GM18907 (cell line): ENCODE results near the gene MAD1L1.

Experiments
- ATAC-seq: cut with Tn5 transposase; IDR thresholded peaks from one replicate; pipeline ENCODE4 v1.9.1; 2021; ENCODE audit warnings: mild to moderate bottlenecking, moderate library complexity; ENCODE audit not compliant: unreplicated experiment

Gene MAD1L1

DNA sequence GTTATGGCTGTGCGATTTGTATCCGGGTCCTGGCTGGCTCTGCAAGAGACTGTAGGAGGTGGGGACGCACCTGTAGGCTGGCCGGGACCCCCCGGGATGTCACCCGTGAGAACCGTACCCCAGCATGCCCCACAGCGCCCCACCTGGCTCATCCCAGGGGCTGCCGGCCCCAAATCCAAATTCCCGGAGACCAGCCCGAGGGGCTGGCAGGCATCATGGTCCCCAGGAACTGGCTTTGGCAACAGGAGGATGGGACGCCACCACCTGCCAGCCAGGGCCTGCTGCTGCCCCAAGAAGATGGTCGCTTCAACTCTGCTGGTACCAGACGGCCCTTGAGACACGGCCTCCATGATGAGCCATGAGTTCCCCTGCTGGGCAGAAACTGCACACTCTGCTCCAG lies 323.3 kb downstream of the MAD1L1 start:
- ATAC-seq: no peak

DNA sequence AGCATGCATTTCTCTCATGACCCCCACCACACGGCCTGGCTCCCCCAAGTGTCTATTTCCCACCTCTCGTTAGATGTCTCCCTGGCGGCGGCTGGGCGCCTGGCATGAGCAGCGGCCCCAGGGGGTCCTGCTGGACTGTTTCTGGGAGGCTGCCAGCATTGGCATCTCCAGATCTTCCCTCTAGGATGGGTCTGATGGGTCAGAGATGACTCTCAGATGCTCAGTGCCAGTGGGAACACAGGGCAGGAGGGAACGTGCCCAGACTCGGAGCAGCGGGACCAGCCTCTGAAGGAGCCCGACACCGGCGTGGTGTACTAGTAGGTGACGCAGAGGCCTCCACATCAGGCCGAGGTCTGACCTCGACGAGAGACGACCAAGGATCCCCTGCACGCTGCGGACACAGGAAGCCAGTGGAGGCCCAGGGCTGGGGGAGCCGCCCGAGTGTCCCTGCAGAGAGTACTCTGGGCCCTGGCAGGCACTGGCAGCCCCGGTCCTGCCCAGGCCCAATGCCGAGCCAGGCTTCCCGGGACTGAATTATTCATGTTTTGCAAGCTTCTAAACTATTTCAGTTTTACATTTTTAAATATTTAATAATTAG lies 323.8 kb downstream of the MAD1L1 start:
- ATAC-seq: no peak

DNA sequence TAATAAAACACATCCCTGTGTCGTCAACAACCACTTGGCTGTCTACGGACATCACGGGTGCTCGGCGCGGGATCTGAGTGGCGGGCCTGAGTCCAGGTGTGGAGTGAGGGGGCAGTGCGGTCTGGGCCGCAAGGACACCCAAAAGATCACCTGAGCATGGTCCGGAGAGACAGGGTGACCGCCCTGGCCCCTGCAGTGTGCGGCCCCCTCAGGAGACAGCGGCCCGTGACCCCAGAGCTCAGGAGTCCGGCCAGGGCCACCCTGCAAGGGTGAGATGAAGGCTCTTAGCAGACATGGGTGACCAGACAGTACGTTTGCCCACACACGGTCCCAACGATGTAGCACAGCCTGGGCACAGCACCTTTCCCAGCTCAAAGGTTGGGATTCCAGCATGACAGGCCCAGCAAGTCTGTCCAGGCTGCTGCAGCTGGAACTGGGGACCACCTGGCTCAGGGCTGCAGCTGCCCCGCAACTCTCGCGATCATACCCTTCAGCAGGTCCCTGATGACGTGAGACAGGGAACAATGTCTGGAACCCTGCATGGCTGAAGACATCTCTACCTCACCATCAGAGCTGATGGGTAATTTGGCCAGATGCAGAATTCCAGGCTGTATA lies 324.9 kb downstream of the MAD1L1 start:
- ATAC-seq: no peak

- no peak for ATAC-seq
These were observed 325.6 kb downstream of the MAD1L1 start for GRCh38 chr7:1906988-1907745.

DNA sequence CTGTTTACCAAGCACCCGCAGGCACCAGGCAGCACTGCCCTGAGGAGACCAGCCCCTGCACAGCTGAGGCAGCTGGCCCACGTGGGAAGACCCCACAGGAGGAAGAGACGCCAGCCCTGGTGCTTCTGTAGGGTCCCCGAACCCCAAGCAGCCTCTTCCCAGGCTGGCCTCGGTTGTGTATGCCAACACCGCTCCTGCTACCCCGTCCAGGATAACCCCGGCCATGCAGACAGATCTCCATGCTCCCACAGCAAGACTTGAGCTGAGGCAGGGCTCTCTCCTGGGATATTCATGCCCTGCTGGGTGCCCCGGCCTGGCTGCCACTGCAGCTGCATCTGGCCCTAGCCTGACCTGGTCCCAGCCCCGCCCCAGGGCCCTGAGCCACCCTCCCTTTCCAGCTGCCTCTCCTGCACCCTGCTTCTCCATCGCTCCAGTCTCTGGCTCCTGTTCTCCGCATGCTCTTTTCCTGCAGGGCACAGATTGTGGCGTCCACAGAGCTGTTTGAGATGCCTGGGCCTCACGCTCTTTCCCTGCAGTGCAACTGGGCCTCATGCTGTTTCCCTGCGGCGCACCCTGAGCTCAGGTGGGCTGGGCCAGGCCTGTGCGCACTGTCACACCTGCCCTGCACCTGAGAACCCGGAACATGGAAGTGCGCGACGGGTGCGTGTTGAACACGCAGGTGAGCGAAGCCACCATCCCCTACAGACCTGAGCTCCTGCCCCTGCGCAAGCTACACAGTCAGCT lies 326.5 kb downstream of the MAD1L1 start:
- no peak for ATAC-seq

- no peak for ATAC-seq
These were observed 330.4 kb downstream of the MAD1L1 start for GRCh38 chr7:1902231-1902855.

GRCh38 chr7:1901431-1902210 lies 331.1 kb downstream of the MAD1L1 start:
- no peak for ATAC-seq

DNA sequence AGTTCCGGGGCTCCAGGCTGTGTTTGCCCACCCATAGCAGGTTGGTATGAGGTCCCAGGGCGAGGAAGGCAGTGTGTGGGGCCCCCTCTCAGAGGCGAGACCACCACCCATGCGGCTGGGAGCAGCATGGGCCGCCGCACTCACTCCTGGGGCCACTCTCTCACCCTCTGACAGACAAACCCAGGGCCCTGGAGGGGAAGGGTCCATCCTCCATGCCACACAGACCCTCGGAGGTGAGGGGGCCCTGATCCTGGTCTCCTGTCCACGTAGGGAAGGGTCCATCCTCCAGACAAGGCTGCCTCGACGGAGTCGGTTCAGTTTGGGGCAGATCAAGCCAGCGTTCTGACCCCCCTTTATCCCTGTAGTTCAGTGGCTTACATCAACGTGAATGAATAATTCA lies 331.9 kb downstream of the MAD1L1 start:
- ATAC-seq: no peak

- ATAC-seq: no peak
These were observed 332.6 kb downstream of the MAD1L1 start for GRCh38 chr7:1899951-1900762.

DNA sequence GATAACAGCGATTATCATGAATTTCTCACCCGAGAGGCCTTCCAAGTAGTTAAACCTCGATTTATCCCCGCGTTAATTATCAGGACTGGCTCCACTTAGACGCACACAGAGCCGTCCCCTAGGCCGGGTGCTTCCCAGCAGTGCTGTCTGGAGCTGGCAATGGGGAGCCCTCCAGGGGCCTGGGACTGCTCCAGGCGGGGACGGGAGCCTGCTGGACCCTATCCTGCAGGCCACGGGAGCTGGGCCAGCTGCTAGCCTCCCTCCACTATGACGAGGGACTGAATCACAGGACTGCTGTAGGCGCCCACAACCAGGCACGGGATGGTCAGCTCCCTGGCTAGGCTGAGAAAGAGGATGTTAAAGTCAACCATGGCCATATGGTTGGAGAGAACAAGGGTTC lies 333.5 kb downstream of the MAD1L1 start:
- no peak for ATAC-seq

DNA sequence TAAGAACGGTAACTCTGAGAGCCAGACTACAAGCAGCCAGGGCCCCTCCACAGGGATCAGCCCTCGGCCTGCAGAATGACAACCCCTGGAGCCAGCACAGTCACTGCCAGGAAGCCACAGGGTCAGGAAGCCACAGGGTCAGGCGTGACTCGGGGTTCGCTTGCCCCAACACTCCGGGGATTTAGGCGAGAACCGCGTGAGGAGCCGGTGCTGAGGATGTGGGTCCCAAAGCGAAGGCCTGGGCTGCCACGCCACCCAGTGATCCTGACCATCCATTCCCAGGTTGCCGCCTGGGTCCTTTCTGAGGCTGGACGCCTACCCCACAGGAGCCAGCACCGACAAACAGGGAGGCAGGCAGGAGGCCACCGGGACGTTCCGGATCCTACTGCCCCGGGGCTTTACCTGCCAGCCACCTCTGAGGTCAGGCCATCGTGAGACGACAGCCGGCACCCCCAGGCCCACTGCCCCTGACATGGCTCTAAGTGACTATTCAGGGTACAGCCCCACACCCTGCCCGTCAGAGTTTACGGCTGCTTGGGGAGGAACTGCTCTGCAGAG lies 334.0 kb downstream of the MAD1L1 start:
- ATAC-seq: no peak

- ATAC-seq: no peak
These were observed 334.7 kb downstream of the MAD1L1 start for GRCh38 chr7:1897861-1898627.

GRCh38 chr7:1897076-1897860 lies 335.5 kb downstream of the MAD1L1 start:
- no peak for ATAC-seq

GRCh38 chr7:1895664-1896515 lies 336.9 kb downstream of the MAD1L1 start:
- no peak for ATAC-seq

DNA sequence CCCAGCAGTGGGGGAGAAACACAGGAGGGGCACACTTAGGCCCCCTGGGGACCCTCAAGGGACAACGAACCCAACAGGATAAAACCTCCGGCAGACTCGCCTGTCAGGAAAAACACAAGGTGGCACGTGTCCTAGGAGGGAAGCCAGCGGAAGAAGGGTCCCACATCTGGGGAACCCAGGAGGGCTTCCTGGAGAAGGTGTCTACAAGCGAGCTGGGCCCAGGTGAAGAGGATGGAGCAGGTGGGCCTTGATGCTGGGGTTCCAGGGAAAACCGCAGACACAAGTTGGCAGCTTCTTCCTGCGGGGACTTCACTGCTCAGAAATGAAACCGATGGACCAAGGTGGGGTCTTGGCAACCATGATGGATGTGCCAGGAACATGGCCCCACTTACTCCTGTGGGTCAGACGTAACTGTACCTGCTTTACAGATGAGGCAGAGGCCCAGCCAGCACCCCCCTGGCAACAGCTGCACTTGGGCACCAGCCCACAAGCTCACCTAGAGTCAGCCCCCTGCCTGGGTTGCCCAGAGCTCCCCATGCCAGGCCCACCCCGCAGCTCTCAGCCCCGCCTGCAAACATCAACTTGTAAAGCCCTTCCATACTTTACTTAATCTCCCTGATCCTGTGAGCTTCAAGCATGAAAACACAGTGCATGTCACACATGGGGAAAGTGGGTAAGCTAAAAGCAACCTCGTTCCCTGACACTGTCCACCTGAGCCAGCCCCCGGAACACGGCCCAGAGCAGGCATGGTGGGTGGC lies 337.7 kb downstream of the MAD1L1 start:
- no peak for ATAC-seq

DNA sequence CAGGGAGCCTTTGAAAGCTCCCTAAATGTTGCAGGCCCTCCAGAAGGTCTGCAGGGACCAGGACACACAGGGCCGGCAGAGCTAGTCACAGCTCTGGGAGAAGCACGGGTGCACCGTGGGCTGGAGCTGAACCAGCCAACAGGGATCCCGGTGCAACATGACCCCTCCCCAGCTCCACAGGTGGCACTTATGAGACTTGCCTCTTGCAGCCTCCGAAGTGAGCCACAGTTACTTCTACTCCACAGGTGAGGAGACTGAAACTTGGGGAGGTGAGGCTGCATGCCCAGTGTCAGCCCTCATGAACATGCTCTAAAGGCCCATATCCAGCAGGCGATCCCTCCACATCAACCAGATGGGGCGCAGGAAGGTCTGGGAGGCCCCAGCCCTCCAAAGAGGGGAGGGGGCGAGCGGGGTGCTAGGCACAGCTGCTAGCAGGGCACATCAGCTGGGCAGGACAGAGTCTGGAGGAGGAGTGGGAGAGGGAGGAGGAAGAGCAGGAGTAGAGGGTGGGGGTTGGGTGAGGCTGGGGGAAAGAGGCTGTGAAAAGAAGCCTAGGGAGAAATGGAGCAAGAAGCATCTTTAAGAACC lies 338.3 kb downstream of the MAD1L1 start:
- no peak for ATAC-seq
